Right lobe of liver (tissue), 6 donors: ENCODE data around the gene RNF223. TPM values are rescaled to one million over a fixed set of nuclear protein-coding genes. Genes with fewer than 3 reads are reported as not detected.

ENCODE experiments used
- ATAC-seq, 4 donors: fragments of 200-7000 bp; cut with Tn5 transposase; one replicate each; pipeline ENCODE4 v1.9.1; 2020; ENCODE audit warnings: mild to moderate bottlenecking in 4 of 4, moderate library complexity in 4 of 4
- DNase-seq, 3 donors: peaks; one replicate each; pipeline ENCODE4 v3.0.0-alpha.2; 2020
- H3K27ac ChIP-seq, 3 donors: fragments of 200-600 bp; one replicate each; pipeline ENCODE4 v1.8.0; 2022
- H3K27me3 ChIP-seq, 2 donors: fragments of 200-600 bp; one replicate each; pipeline ENCODE4 v1.8.0; 2022
- H3K36me3 ChIP-seq, 4 donors: fragments of 200-600 bp; sonication (generic) in 1 of 4; one replicate each; pipeline versions ENCODE4 v1.5.1 to v1.8.0; 2017 to 2022; ENCODE audit warnings: control low read depth in 1 of 4
- H3K4me1 ChIP-seq, 4 donors: fragments of 200-600 bp; sonication (generic) in 1 of 4; one replicate each; pipeline versions ENCODE4 v1.5.1 to v1.8.0; 2017 to 2022; ENCODE audit warnings: control low read depth in 1 of 4
- H3K4me3 ChIP-seq, 3 donors: fragments of 200-600 bp; one replicate each; pipeline ENCODE4 v1.8.0; 2022
- H3K9me3 ChIP-seq, 4 donors: fragments of 200-600 bp; sonication (generic) in 1 of 4; one replicate each; pipeline versions ENCODE4 v1.5.1 to v1.8.0; 2017 to 2022; ENCODE audit warnings: control low read depth in 1 of 4
- POLR2A ChIP-seq: fragments of 450-650 bp; IDR thresholded peaks from one replicate; pipeline ENCODE4 v1.6.1; 2017; ENCODE audit warnings: antibody characterized with exemption, mild to moderate bottlenecking
- WGBS: methylation state at CpG from one replicate; pipeline ENCODE4 v1.1.6; 2018; ENCODE audit warnings: low coverage, low lambda C conversion rate; ENCODE audit not compliant: insufficient coverage; ENCODE audit errors: missing lambda C conversion rate; 5-methylcytosine and 5-hydroxymethylcytosine counted together
- intact Hi-C, 2 donors: fragments of 100-400 bp; cut with DNase I; formaldehyde crosslinking; loops; one replicate each; pipeline versions ENCODE4 v1.11.2 to v1.14.1; 2022
- total RNA-seq, 6 experiments: library from RNA; depleted of rRNA in 2 of 6; stranded (reverse); fragments of >200 nt in 2 of 6; fragmentation: NEBNext Ultra II Directional in 3 of 6; extraction: Animal tissue kit (Norgen Biotek cat#: 25700) in 3 of 6; gene quantifications; one replicate each; pipeline versions ENCODE4 v1.1.0 to v1.2.4, GENCODE V29; 2016 to 2023
- TF ChIP-seq, protein P1 (sequence below), 4 donors: fragments of 200-600 bp in 3 of 4; fragments of 450-650 bp in 1 of 4; IDR thresholded peaks; one replicate each; pipeline versions ENCODE4 v1.5.1 to v1.8.0; 2016 to 2022; ENCODE audit warnings: antibody characterized with exemption in 4 of 4, mild to moderate bottlenecking in 2 of 4
- donor health status: DM: no; HTN: yes; CAD: no.
- donor health status: DM: no; HTN: no; CAD: no.
- donor health status: DM: no; HTN: no; CAD: no.
- donor health status: DM: no; HTN: yes; CAD: no.
- donor health status: DM: no; HTN: yes; CAD: no.

Gene RNF223
- total RNA-seq, 6 experiments from 2014 or later = not detected

DNA sequence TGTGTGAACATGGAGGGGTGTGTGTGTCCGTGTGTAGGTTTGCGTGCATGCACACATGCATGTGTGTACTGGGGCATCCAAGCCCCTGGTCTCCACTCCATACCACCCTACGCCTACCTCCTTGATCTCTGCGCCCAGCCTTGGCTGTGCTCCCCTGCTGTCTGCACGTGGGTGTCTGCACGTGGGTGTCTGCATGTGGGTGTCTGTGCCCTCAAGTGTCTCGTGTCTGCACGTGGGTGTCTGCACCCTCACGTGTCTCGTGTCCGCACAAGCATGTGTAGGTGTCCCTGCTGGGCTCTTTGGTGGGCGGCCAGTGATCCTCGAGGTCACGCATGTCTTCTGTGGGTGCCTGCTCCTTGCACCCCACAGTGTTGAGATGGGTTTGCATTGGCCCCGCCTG, 21.1 kb downstream of the RNF223 start:
- 80% methylated on average over 3 of the region's 15 CpGs for WGBS
- TF ChIP-seq, protein P1, sequence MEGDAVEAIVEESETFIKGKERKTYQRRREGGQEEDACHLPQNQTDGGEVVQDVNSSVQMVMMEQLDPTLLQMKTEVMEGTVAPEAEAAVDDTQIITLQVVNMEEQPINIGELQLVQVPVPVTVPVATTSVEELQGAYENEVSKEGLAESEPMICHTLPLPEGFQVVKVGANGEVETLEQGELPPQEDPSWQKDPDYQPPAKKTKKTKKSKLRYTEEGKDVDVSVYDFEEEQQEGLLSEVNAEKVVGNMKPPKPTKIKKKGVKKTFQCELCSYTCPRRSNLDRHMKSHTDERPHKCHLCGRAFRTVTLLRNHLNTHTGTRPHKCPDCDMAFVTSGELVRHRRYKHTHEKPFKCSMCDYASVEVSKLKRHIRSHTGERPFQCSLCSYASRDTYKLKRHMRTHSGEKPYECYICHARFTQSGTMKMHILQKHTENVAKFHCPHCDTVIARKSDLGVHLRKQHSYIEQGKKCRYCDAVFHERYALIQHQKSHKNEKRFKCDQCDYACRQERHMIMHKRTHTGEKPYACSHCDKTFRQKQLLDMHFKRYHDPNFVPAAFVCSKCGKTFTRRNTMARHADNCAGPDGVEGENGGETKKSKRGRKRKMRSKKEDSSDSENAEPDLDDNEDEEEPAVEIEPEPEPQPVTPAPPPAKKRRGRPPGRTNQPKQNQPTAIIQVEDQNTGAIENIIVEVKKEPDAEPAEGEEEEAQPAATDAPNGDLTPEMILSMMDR (IDR thresholded peaks at IDR 0.05) = no peak
- no peak for TF ChIP-seq POLR2A
- Histone ChIP-seq H3K9me3 (no peaks in the 10 kb centered on the region), H3K27me3 (no peaks in the 10 kb centered on the region), H3K27ac (no peak overlapping the region), H3K36me3 (no peaks in the 10 kb centered on the region), H3K4me3 (no peak overlapping the region), H3K4me1 (no peaks in the 10 kb centered on the region)
- ATAC-seq (no peak), DNase-seq (no peak)
- intact Hi-C loops = no loop called here

DNA sequence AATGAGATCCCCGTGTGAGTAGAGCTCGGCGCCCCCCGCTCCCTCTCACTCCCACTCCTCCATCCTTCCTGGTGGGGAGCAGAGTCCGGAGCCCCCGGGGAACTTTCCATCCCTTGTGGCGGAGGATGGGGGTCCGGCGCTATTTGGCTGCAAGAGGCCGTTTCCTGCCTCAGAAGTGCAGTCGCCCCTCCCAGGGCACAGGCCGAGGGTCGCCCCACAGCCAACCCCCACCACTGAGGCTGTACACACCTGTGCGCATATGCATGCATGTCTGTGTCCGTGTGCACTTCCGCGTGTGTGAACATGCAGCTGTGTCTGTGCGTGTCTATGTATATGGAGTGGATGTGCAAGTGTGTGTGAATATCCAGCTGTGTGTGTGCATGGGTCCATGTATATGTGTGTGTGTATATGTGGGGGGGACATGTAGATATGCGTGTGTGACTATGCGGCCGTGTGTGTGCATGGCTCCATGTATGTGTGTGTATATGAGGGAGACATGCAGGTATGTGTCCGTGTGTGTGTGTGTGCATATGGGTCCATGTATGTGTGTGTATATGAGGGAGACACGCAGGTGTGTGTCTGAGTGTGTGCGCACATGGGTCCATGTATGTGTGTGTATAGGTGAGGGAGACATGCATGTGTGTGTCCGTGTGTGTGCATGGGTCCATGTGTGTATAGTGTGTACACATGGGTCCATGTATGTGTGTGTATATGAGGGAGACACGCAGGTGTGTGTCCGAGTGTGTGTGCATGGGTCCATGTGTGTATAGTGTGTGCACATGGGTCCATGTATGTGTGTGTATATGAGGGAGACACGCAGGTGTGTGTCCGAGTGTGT, 21.9 kb downstream of the RNF223 start:
- Histone ChIP-seq H3K4me3 (no peak overlapping the region), H3K36me3 (peaks cover 0 to 2% (median 0%) of the 10 kb centered on the region in 4 donors), H3K4me1 (no peaks in the 10 kb centered on the region), H3K27me3 (no peaks in the 10 kb centered on the region), H3K27ac (no peak overlapping the region), H3K9me3 (no peaks in the 10 kb centered on the region)
- 89% methylated on average over 13 of the region's 29 CpGs for WGBS
- no peak for DNase-seq
- intact Hi-C loops = no loop called here
- no peak for ATAC-seq
- TF ChIP-seq, protein P1 (IDR thresholded peaks at IDR 0.05) = no peak
- no peak for TF ChIP-seq POLR2A

DNA sequence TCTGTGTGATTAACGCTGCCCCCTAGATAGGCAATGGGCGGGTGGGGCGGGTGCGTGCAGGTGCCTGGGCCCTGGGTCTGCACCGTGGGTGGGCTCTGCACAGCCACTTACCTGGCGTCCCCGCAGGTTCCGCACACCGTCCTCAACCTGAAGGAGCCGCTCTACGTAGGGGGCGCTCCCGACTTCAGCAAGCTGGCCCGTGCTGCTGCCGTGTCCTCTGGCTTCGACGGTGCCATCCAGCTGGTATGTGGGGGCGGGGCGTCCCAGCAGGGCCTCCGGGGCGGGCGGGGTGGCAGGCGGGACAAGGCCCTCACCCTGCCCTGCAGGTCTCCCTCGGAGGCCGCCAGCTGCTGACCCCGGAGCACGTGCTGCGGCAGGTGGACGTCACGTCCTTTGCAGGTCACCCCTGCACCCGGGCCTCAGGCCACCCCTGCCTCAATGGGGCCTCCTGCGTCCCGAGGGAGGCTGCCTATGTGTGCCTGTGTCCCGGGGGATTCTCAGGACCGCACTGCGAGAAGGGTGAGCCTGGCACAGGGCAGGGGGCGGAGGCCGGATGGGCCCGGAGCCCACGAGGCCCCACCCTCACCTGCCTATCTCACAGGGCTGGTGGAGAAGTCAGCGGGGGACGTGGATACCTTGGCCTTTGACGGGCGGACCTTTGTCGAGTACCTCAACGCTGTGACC, 22.8 kb downstream of the RNF223 start:
- Histone ChIP-seq H3K27me3 (no peaks in the 10 kb centered on the region), H3K36me3 (peaks cover 0 to 2% (median 0%) of the 10 kb centered on the region in 4 donors), H3K4me1 (no peaks in the 10 kb centered on the region), H3K27ac (no peak overlapping the region), H3K9me3 (no peaks in the 10 kb centered on the region), H3K4me3 (no peak overlapping the region)
- TF ChIP-seq, protein P1 (IDR thresholded peaks at IDR 0.05) = no peak
- TF ChIP-seq POLR2A = no peak
- 83% methylated on average over 1 of the region's 46 CpGs for WGBS
- DNase-seq (no peak), ATAC-seq (no peak)
- intact Hi-C loops = no loop called here

DNA sequence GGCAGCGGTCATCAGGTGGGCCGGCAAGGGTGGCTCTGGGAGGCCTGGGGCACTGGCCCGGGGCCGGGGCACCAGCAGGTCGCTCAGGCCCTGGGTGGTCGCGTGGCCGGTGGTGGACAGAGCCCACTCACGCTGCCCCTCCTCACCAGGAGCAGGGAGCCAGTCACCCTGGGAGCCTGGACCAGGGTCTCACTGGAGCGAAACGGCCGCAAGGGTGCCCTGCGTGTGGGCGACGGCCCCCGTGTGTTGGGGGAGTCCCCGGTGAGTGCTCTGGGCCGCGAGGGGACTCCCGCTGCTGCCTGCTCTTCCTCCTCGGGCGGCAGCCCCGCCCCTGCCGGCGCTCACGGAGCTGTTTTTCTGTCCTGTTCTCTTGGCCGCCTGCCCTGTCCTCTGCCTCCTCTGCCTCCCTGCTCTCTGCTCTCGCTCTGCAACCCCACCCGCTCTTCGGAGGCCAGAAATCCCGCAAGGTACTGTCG, 23.5 kb downstream of the RNF223 start:
- H3K27ac ChIP-seq = no peak overlapping the region
- H3K27me3 ChIP-seq = no peaks in the 10 kb centered on the region
- ATAC-seq (no peak), DNase-seq (no peak)
- H3K36me3 ChIP-seq = peaks cover 0 to 2% (median 0%) of the 10 kb centered on the region in 4 donors
- no peaks in the 10 kb centered on the region for H3K4me1 ChIP-seq
- intact Hi-C loops = no loop called here
- 95% methylated on average over 7 of the region's 32 CpGs for WGBS
- no peak overlapping the region for H3K4me3 ChIP-seq
- TF ChIP-seq, protein P1 (IDR thresholded peaks at IDR 0.05) = no peak
- TF ChIP-seq POLR2A = no peak
- no peaks in the 10 kb centered on the region for H3K9me3 ChIP-seq
